Activated naive CD4-positive, alpha-beta T cell treated with anti-CD3 and anti-CD28 coated beads, Interleukin-2, amount 50 U/mL, for 24 hours (primary cell): Measurements from ENCODE around the gene APOBEC3H.
"Not testable (repeated sequence)": the region's sequence is repeated elsewhere in the genome, so short reads cannot be mapped to it uniquely, and the experiment has no call there.

ENCODE experiments used
- H3K27ac Mint-ChIP-seq: one replicate; pipeline ENCODE4 v1.8.0; 2021; ENCODE audit warnings: mild to moderate bottlenecking, mixed read lengths
- H3K27me3 Mint-ChIP-seq: one replicate; pipeline ENCODE4 v1.8.0; 2021; ENCODE audit warnings: mixed read lengths
- H3K36me3 Mint-ChIP-seq: one replicate; pipeline ENCODE4 v1.8.0; 2021; ENCODE audit warnings: mixed read lengths
- H3K4me1 Mint-ChIP-seq: one replicate; pipeline ENCODE4 v1.8.0; 2021; ENCODE audit warnings: mixed read lengths
- H3K4me3 Mint-ChIP-seq: one replicate; pipeline ENCODE4 v1.8.0; 2021; ENCODE audit warnings: mild to moderate bottlenecking, mixed read lengths
- H3K9me3 Mint-ChIP-seq: one replicate; pipeline ENCODE4 v1.8.0; 2021; ENCODE audit warnings: mixed read lengths

The APOBEC3H gene

GRCh38 chr22:39097098-39098020, at the start of gene APOBEC3H:
TSS of gene APOBEC3H (plus strand) at chr22:39097244. CDS start at chr22:39100279, 3,035 bp downstream.
- Mint-ChIP-seq H3K4me3 (peak within 1 kb of the TSS; percentile 4), H3K27me3 (no peaks in the 10 kb centered on the region)

GRCh38 chr22:39049486-39049885, 47.6 kb upstream of the APOBEC3H start:
- not testable (repeated sequence) for H3K9me3 Mint-ChIP-seq, H3K4me3 Mint-ChIP-seq, H3K36me3 Mint-ChIP-seq, H3K27me3 Mint-ChIP-seq, H3K27ac Mint-ChIP-seq
- peaks cover 12% of the 10 kb centered on the region for H3K4me1 Mint-ChIP-seq

More at GRCh38 chr22:39097098-39098020, at the start of gene APOBEC3H:
- Mint-ChIP-seq H3K36me3 (no peaks in the 10 kb centered on the region), H3K4me1 (peaks cover 68% of the 10 kb centered on the region), H3K27ac (peak within 1 kb of the TSS; percentile 84), H3K9me3 (no peaks in the 10 kb centered on the region)

- not testable (repeated sequence) for H3K27ac Mint-ChIP-seq, H3K27me3 Mint-ChIP-seq, H3K9me3 Mint-ChIP-seq, H3K4me3 Mint-ChIP-seq, H3K36me3 Mint-ChIP-seq, H3K4me1 Mint-ChIP-seq
Measured at GRCh38 chr22:39051844-39052495, 45.1 kb upstream of the APOBEC3H start.

- Mint-ChIP-seq H3K27ac (no peak overlapping the region), H3K36me3 (no peaks in the 10 kb centered on the region), H3K27me3 (no peaks in the 10 kb centered on the region), H3K4me3 (no peak overlapping the region), H3K9me3 (no peaks in the 10 kb centered on the region), H3K4me1 (peaks cover 2% of the 10 kb centered on the region)
Measured at GRCh38 chr22:39055658-39056057, 41.4 kb upstream of the APOBEC3H start.

GRCh38 chr22:39061290-39061689, 35.8 kb upstream of the APOBEC3H start:
- not testable (repeated sequence) for H3K27me3 Mint-ChIP-seq, H3K4me3 Mint-ChIP-seq, H3K9me3 Mint-ChIP-seq, H3K36me3 Mint-ChIP-seq, H3K27ac Mint-ChIP-seq, H3K4me1 Mint-ChIP-seq

- H3K27ac Mint-ChIP-seq, H3K4me3 Mint-ChIP-seq, H3K27me3 Mint-ChIP-seq, H3K36me3 Mint-ChIP-seq, H3K9me3 Mint-ChIP-seq, H3K4me1 Mint-ChIP-seq: not testable (repeated sequence)
Measured at GRCh38 chr22:39061951-39062350, 35.1 kb upstream of the APOBEC3H start.

- H3K36me3 Mint-ChIP-seq, H3K27ac Mint-ChIP-seq, H3K4me3 Mint-ChIP-seq, H3K27me3 Mint-ChIP-seq, H3K4me1 Mint-ChIP-seq, H3K9me3 Mint-ChIP-seq: not testable (repeated sequence)
Measured at GRCh38 chr22:39063904-39064303, 33.1 kb upstream of the APOBEC3H start.

GRCh38 chr22:39066442-39067276, 30.4 kb upstream of the APOBEC3H start:
- not testable (repeated sequence) for H3K27me3 Mint-ChIP-seq, H3K4me1 Mint-ChIP-seq, H3K9me3 Mint-ChIP-seq, H3K4me3 Mint-ChIP-seq, H3K27ac Mint-ChIP-seq, H3K36me3 Mint-ChIP-seq

- no peaks in the 10 kb centered on the region for H3K36me3 Mint-ChIP-seq
- H3K4me3 Mint-ChIP-seq, result no peak overlapping the region
- no peaks in the 10 kb centered on the region for H3K9me3 Mint-ChIP-seq
- no peak overlapping the region for H3K27ac Mint-ChIP-seq
- no peaks in the 10 kb centered on the region for H3K27me3 Mint-ChIP-seq
- H3K4me1 Mint-ChIP-seq, result peaks cover 5% of the 10 kb centered on the region
Measured at GRCh38 chr22:39068033-39068785, 28.8 kb upstream of the APOBEC3H start.

- Mint-ChIP-seq H3K36me3 (no peaks in the 10 kb centered on the region), H3K4me1 (peaks cover 7% of the 10 kb centered on the region), H3K4me3 (no peak overlapping the region), H3K27me3 (no peaks in the 10 kb centered on the region), H3K9me3 (no peaks in the 10 kb centered on the region), H3K27ac (no peak overlapping the region)
Measured at GRCh38 chr22:39070186-39070585, 26.9 kb upstream of the APOBEC3H start.

- not testable (repeated sequence) for H3K4me3 Mint-ChIP-seq, H3K27me3 Mint-ChIP-seq, H3K9me3 Mint-ChIP-seq, H3K36me3 Mint-ChIP-seq, H3K27ac Mint-ChIP-seq
- peaks cover 12% of the 10 kb centered on the region for H3K4me1 Mint-ChIP-seq
Measured at GRCh38 chr22:39072581-39072981, 24.5 kb upstream of the APOBEC3H start.

GRCh38 chr22:39073981-39074380, 23.1 kb upstream of the APOBEC3H start:
- no peak overlapping the region for H3K27ac Mint-ChIP-seq
- peaks cover 23% of the 10 kb centered on the region for H3K4me1 Mint-ChIP-seq

GRCh38 chr22:39076155-39077025, 20.7 kb upstream of the APOBEC3H start:
- Mint-ChIP-seq H3K4me3 (peak overlapping the region; percentile 76), H3K27ac (peak overlapping the region; percentile 61), H3K4me1 (peaks cover 35% of the 10 kb centered on the region)
- not testable (repeated sequence) for H3K36me3 Mint-ChIP-seq, H3K9me3 Mint-ChIP-seq, H3K27me3 Mint-ChIP-seq

More at GRCh38 chr22:39073981-39074380, 23.1 kb upstream of the APOBEC3H start:
- no peak overlapping the region for H3K4me3 Mint-ChIP-seq
- no peaks in the 10 kb centered on the region for H3K36me3 Mint-ChIP-seq
- no peaks in the 10 kb centered on the region for H3K9me3 Mint-ChIP-seq
- H3K27me3 Mint-ChIP-seq, result no peaks in the 10 kb centered on the region

- not testable (repeated sequence) for H3K9me3 Mint-ChIP-seq, H3K27me3 Mint-ChIP-seq, H3K36me3 Mint-ChIP-seq
- H3K4me3 Mint-ChIP-seq, result peak within 1 kb of the TSS; percentile 85
- H3K27ac Mint-ChIP-seq, result peak within 1 kb of the TSS; percentile 92
- peaks cover 42% of the 10 kb centered on the region for H3K4me1 Mint-ChIP-seq
Measured at GRCh38 chr22:39077026-39077840, 19.8 kb upstream of the APOBEC3H start, which contains the start of gene APOBEC3G. TSS of gene APOBEC3G (plus strand) at chr22:39077275. CDS start at chr22:39077362, 87 bp downstream.
